ENCODE results near the gene BOD1L2.
A peak's percentile ranks its signal among the peaks of the same experiment; 100 is the strongest.

Gene BOD1L2

GRCh38 chr18:57146956-57147636 lies at the start of gene BOD1L2:
Gene BOD1L2 (plus strand): TSS chr18:57147087. CDS start chr18:57147313, 226 bp downstream.
- DNase-seq, result no peak

DNA sequence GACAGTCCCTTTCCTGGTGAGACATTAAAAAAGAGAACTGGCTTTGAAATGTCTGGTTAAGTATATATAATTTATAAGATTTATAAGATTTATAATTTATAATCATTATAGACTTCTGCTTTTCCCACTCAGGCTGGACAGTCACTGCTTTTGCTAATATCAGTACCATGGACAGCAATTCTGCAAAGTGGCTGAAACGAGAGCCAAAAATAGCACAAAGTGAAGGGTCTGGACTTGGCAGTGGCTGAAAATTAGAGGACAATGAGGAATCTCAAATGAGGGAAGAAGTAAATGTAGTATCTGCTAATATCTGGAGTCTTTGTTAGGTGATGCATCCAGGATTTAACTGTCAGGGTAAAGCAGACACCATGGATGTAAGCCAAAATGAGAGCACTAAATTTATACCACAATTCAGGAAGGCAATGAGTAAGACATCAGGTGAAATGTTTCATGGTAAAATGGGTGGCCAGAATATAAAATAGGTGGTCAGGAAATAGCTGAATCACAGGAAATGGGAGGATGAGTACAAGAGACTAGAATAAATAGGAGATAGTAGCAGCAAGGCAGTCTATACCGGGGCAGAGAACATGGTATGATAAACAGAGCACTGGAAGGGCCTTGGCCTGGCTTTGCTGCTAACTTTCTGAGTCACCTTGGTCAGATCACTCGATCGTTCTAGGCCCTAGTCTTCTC lies 39.6 kb upstream of the BOD1L2 start:
- peak; percentile 57 for DNase-seq

DNA sequence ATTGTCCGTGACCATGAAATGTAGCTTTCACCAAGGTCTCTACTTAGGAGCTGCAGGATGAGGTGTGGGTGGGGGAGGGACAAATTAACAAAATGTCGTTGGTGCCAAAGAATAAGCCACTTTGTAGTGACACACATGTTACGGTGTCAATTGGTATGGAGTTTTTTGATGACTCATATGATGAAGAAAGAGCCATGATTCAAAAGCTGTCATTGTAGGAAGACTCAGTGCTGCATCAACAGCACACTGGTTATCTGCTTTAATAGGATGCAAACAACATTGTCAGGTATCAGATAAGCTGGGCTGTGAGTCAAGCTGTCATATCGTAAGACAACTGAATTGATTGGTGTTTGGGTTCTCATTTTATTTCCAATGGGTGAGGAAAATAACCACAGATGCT lies 36.6 kb upstream of the BOD1L2 start:
- peak; percentile 66 for DNase-seq

- no peak for DNase-seq
Observed at GRCh38 chr18:57113799-57114420, 33.0 kb upstream of the BOD1L2 start.

DNA sequence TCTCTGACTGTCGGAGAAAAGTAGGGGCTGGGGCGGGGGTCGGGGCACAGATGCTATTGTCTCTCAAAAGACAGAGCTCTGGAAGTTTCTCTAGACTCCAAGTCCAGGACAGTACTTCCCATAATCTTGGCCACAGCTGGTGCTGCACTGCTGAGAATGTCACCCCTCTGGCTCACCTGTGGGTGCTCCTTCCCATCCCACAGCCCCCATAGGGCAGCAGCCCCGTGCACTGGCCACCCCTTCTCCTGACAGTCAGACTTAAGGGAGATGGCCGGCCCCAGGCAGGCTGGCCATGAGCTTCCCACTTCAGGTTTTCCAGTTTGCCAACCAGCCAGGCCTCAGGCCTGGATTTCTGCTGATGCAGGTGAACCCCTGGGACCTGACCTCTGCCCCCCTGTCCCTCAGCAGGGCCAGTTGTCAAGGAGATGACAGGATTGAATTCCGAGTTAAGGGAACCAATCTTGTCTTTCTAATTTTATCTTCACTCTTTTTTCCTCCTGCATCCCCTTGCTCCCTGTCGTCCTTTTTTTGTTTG lies 30.2 kb upstream of the BOD1L2 start:
- DNase-seq, result no peak

GRCh38 chr18:57121542-57122112 lies 25.3 kb upstream of the BOD1L2 start:
- DNase-seq, result no peak

GRCh38 chr18:57122936-57123510 lies 23.9 kb upstream of the BOD1L2 start:
- no peak for DNase-seq

DNA sequence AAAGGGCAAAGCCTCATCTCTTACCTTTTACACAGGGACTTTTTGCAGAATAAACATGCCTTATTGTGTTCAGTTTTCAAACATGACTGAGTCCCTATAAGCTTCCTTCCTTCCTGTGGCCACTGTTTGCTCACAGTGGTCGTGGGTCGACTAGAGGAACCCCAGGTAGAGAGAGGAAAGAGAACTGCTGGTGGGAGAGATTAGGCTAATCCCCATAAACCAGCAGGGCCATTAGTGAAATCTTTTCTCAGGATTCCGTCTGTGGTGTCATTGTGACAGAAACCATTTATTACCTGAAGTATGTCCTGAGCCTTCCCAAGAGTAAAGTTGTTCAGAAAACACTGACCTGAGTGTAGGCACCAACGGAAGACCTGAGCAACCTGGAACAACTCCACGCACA lies 21.3 kb upstream of the BOD1L2 start:
- DNase-seq, result no peak

DNA sequence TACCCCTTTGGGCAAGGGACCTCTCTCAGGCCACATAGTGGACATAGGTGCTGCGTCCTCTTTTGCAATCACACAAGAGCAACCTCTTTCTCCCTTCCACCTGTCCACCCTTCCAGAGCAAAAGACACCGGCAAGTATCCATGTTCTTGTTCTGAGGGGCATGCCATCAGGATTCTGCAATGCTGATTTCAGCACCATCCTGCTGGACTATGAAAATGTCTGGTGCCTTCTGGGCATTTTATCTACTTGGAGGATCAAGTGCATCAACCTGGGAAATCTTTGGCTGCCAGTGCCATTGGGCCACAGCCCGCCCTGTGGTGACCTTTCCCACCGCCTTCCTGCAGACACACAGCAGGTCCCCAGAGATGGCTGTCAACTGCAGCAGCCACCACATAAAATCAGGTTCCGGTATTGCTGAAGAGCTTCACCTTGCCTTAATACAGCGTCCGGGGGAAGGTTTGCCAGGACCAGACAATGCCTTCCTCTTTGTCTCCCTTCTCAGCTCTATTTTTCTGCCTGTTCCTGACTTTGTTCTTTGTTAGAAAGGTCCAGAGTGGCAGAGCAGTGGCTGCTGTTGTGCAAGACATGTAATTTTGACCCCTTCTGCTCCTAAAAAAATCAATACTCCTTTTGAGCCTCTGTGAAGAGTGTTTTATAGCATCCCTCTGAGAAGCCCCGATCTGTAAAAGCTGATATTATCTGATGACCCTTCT lies 18.5 kb upstream of the BOD1L2 start:
- DNase-seq, result no peak

- DNase-seq, result no peak
Observed at GRCh38 chr18:57131101-57131500, 15.8 kb upstream of the BOD1L2 start.

DNA sequence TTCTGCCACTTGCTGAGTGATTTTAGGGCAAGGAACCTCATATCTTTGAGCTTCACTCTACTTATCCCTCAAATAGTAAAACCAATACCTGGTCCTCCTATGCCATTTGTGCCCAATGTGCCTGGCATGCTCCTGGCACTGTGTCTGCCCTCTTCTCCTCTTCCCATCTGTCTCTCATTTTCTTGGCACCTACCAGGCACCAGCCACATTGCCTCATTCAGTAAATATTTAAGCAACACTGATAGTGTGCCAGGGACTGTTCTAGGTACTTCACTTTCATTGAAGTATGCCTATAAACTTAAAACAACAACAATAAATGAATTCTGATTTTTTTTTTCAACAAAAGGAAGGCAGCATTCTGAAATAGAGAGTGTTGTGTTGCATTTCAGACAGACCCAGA lies 15.1 kb upstream of the BOD1L2 start:
- no peak for DNase-seq

DNA sequence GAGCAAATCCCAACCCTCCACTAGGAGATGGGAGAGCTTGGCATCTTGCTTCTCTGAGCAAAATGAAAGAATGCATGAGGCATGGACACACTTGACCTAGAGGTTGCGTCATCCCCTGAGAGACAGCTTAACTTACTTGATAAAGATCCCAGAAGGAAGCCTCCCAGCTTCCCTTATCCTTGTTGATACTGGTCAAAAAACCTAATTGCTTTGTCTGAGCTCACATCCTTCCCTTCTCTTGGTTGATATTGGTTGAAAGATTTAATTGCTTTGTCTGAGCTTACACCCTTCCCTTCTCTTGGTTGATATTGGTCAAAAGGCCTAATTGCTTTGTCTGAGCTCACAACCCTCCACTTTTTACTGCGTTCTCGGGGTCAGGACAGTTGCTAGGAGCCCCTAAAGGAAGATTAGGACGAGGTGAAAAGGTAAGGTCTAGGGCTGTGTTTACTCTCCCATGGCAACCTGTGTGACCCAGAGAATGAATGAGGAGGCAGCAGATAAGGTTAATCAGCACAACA lies 12.2 kb upstream of the BOD1L2 start:
- peak; percentile 66 for DNase-seq

GRCh38 chr18:57135699-57136098 lies 11.2 kb upstream of the BOD1L2 start:
- no peak for DNase-seq

DNA sequence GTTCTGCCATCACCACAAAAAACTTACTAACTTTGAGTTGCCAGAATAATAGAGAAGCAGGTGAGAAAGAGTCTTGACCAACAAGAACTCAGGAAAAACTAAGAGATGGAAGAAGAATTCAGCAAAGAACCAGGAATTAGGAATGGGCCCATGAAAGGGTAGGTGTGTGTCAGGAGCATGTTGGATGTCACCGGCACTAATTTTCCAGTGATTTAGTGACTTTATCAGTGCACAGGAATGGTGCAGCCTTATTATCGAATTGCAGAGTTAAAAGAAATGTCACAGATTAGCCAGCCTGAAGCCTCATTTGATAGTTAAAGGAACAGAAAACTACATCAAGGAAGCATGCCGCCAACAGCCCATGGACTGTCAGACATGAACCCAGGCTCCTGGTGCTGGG lies 9.0 kb upstream of the BOD1L2 start:
- no peak for DNase-seq

DNA sequence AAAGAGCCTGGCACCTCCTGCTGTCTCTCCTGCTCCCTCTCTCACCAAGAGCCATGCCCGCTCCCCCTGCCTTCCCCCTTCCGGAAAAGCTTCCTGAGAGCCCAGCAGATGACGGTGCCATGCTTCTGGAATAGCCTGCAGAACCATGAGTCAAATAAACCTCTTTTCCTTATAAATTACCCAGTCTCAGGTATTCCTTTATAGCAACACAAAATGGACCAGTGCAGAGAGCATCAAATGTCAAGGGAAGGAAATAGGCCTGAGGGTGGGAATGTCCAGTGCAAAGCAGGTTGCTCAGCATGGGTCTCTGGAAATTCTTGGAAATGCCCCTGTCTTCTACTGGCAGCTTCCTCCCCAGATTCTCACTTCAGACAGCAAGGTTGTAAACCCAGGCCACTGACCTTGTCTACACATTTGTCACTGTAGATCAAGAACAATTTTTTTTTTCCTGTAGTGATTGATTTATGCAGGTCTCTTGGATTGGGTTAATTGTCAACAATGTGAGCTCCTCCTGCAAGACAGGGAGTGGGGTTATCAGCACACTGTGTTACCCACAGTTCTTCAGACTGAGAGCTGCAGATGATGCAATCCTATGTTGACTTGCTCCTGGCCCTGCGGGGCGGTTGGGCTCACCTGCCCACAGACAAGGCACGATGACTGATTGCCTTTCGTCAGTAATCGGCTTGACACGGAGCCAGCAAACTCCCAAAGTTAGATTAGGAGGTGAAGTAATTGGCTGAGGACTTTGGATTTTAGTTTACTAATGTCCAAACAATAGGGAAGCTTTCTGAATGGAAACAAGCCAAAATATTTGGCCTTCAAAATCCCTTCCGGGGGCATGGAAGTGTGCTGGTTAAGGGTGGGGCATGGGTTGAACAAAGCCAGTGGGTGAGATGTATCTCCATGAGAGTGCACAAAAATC lies 5.4 kb upstream of the BOD1L2 start:
- no peak for DNase-seq

DNA sequence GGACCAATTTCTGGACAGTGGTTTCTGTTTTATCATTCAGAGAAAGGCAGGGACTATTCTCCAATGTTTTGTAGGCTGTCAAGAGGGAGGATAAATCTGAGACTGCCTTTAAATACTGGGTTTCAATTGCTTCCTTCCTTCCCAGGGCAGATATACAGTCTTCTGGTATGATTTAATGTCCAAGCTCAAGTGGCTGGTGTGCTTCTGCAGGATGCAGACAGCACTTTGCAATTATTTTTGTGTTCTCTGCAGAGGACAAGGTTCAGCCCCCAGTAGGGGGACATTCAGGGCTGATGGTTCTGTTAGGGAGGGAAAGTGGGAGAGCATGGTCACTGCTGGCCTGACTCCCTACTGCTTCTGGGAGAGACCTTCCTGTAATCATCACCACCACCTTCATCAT lies 4.6 kb upstream of the BOD1L2 start:
- no peak for DNase-seq

GRCh38 chr18:57143265-57143664 lies 3.6 kb upstream of the BOD1L2 start:
- DNase-seq, result no peak

- DNase-seq, result no peak
Observed at GRCh38 chr18:57148263-57148662, 1.4 kb downstream of the BOD1L2 start.

- no peak for DNase-seq
Observed at GRCh38 chr18:57149051-57149450, 2.2 kb downstream of the BOD1L2 start.

GRCh38 chr18:57149531-57149930 lies 2.6 kb downstream of the BOD1L2 start:
- peak; percentile 76 for DNase-seq

DNA sequence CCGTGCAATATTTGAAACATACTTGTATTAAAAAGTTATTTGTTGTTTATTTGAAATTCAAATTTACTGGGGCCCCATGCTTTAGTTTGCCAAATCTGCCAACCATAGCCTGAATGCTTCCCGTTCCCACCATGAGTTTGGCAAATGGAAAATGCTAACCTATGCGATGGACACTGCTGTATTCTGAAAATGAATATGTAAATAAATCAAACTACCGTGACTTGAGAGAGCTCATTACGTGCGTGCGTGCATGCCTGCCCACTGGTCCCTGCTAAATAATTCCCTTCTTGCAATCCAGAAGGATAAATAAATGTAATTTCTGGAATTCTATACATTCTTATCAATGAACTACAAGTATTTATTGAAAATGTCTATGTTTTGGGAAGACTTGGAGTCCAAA lies 3.2 kb downstream of the BOD1L2 start:
- no peak for DNase-seq
